ENCODE measurements around the gene TMEM198.

DNA sequence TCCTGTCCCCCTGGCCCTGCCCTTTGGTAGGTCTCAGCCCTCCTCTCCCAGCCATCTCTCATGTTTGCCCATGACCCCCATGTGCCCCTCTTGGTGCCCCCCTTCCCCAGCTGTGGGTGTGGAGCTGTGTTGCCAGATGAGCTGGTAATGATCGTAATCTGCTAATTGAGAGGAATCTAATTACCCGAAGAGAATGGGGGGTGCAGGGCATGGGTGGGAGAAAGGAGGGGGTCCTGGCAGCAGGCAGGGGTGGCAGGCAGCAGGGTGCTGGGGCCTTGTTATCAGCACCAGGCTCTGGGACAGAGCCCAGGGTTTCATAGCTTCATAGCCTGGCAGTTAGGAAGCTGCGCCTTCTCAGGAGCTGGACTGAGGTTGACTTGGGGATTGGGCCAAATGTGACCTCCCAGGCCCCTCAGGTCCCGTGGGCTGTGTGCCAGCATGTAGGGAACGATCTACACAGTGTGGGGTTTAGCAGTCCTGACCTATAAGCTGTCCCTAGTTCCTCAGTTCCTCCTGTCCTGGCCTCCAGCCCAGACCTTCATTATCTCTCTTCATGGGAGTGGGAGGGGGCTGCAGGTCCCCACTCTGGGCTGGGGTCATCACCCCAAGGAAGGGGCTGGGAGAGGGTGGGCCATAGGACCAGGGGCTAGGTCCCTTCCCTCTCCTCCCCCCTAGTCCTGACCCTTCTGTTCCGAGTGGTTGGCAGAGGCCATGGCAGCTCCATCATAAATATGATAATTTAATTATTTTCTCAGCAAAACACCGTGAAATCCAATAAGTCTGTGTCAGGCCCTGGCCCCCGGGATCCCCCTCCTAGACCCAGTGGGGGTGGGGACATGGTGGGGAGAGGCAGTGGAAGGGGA is 36.0 kb upstream of the TMEM198 start:
- TF ChIP-seq ARNTL (CRISPR knock-in tag; IDR thresholded peaks at IDR 0.05; ENCODE audit: borderline replicate concordance, low read depth) = no peak
- TF ChIP-seq CSDC2 (CRISPR knock-in tag; IDR thresholded peaks at IDR 0.05) = no peak
- TF ChIP-seq, protein P1, sequence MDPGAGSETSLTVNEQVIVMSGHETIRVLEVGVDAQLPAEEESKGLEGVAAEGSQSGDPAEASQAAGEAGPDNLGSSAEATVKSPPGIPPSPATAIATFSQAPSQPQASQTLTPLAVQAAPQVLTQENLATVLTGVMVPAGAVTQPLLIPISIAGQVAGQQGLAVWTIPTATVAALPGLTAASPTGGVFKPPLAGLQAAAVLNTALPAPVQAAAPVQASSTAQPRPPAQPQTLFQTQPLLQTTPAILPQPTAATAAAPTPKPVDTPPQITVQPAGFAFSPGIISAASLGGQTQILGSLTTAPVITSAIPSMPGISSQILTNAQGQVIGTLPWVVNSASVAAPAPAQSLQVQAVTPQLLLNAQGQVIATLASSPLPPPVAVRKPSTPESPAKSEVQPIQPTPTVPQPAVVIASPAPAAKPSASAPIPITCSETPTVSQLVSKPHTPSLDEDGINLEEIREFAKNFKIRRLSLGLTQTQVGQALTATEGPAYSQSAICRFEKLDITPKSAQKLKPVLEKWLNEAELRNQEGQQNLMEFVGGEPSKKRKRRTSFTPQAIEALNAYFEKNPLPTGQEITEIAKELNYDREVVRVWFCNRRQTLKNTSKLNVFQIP (CRISPR knock-in tag; IDR thresholded peaks at IDR 0.05; ENCODE audit: borderline replicate concordance, low read depth) = no peak
- no peak for TF ChIP-seq ZFP3 (CRISPR knock-in tag; IDR thresholded peaks at IDR 0.05)
- TF ChIP-seq, protein P2, sequence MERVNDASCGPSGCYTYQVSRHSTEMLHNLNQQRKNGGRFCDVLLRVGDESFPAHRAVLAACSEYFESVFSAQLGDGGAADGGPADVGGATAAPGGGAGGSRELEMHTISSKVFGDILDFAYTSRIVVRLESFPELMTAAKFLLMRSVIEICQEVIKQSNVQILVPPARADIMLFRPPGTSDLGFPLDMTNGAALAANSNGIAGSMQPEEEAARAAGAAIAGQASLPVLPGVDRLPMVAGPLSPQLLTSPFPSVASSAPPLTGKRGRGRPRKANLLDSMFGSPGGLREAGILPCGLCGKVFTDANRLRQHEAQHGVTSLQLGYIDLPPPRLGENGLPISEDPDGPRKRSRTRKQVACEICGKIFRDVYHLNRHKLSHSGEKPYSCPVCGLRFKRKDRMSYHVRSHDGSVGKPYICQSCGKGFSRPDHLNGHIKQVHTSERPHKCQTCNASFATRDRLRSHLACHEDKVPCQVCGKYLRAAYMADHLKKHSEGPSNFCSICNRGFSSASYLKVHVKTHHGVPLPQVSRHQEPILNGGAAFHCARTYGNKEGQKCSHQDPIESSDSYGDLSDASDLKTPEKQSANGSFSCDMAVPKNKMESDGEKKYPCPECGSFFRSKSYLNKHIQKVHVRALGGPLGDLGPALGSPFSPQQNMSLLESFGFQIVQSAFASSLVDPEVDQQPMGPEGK (CRISPR knock-in tag; IDR thresholded peaks at IDR 0.05; ENCODE audit: borderline replicate concordance) = no peak
- TF ChIP-seq TOX (CRISPR knock-in tag; IDR thresholded peaks at IDR 0.05; ENCODE audit: borderline replicate concordance) = no peak
